ENCODE measurements around the gene GPR55.
A peak's percentile ranks its signal among the peaks of the same experiment; 100 is the strongest.

GPR55 gene

GRCh38 chr2:230879271-230879882 is 45.7 kb downstream of the GPR55 start:
- no peak for DNase-seq (ENCODE audit: low read depth)

DNA sequence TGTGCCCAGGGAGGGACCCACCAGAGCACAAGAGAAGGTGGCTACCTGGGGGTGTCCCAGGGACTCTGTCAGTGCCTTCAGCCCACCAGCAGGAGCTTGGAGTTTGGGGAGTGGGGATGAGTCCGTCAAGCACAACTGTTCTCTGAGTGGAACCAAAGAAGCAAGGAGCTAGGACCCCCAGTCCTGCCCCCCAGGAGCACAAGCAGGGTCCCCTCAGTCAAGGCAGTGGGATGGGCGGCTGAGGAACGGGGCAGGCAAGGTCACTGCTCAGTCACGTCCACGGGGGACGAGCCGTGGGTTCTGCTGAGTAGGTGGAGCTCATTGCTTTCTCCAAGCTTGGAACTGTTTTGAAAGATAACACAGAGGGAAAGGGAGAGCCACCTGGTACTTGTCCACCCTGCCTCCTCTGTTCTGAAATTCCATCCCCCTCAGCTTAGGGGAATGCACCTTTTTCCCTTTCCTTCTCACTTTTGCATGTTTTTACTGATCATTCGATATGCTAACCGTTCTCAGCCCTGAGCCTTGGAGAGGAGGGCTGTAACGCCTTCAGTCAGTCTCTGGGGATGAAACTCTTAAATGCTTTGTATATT is 46.3 kb downstream of the GPR55 start:
- DNase-seq (ENCODE audit: low read depth) = no peak

- DNase-seq (ENCODE audit: low read depth) = peak; percentile 27
These were observed 47.1 kb downstream of the GPR55 start for GRCh38 chr2:230877759-230878598.

DNA sequence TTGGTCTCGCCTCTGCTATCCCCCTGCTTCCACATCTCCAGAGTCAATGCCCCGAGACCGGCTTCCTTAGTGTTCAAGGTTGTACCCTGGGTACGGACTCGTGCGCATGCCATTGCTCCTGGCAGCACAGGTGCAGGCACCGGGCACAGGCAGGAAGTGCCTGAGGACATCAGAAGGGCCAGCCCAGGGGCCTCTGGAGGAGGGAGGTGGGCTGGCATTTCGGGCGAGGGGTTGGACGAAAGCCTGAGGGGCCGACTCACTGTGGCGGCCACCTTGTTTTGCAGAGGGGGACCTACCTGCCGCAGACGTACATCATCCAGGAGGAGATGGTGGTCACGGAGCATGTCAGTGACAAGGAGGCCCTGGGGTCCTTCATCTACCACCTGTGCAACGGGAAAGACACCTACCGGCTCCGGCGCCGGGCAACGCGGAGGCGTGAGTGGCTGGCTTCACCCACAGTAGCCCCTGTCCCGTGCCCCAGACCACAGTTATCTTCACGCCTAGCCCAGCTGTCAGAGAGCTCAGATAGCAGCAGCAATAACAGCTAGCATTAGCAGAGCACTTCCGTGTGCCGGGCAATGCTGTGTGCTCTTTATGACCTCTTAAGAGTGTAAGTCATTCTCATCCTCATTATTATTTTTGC is 47.8 kb downstream of the GPR55 start:
- no peak for DNase-seq (ENCODE audit: low read depth)

DNA sequence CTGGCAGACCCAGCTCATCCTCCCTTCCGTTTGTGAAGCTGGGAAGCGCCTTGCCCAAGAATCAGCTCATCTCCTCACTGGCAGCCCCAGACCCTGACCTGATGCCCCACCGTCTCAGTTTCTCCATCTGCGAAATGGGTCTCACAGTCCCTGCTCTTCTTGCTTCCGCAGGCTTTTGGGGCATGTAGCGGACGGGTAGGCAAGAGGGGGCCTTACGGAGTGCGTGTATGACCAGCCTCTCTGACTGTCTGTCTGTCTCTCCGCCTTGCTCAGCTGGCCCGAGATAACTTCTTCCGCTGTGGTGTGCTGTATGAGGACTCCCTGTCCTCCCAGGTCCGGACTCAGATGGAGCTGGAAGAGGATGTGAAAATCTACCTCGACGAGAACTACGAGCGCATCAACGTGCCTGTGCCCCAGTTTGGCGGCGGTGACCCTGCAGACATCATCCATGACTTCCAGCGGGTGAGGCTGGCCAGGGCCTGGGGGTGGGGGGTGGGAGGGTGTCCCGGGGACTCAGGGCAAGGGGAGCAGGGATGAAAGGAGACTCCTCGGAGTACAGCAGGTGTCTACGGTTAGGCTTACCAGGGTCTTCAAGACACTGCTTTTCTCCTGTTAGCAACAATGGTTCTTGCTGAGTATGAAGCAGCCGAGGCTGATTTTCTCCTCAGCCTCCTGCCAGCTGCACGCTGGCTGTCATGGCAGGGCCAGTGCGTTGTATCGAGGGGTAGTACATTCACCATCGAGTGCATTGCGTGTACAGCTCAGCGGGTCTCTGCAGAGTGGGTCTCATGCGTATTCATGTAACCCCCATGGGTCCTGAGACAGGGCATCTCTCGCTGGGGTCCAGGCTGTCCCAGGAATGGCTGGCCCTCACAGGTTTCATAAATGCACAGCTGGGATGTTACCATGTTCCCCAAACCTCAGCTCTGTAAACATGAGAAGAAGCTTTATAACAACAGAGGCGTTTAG is 49.4 kb downstream of the GPR55 start:
- no peak for DNase-seq (ENCODE audit: low read depth)

DNA sequence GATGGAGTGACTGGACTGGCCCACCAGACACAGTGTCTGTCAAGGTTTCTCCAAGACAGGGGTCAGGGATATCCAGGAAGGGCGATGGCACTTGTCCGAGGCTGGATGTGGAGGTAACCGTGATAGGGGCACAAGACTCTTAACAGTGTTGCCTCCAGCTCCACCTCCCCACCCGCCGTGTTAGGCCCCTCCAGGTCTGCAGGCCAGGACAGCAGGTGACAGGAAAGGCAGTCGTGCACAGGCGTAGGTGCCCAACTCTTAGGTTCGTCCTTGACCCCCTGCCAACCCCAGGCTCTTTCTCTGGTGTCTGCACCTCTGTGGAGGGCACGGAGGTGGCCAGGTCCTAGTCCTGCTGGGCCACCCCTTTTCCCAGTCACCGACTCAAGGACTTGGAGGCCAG is 50.2 kb downstream of the GPR55 start:
- DNase-seq (ENCODE audit: low read depth) = no peak

- no peak for DNase-seq (ENCODE audit: low read depth)
These were observed 50.6 kb downstream of the GPR55 start for GRCh38 chr2:230874456-230874855.

DNA sequence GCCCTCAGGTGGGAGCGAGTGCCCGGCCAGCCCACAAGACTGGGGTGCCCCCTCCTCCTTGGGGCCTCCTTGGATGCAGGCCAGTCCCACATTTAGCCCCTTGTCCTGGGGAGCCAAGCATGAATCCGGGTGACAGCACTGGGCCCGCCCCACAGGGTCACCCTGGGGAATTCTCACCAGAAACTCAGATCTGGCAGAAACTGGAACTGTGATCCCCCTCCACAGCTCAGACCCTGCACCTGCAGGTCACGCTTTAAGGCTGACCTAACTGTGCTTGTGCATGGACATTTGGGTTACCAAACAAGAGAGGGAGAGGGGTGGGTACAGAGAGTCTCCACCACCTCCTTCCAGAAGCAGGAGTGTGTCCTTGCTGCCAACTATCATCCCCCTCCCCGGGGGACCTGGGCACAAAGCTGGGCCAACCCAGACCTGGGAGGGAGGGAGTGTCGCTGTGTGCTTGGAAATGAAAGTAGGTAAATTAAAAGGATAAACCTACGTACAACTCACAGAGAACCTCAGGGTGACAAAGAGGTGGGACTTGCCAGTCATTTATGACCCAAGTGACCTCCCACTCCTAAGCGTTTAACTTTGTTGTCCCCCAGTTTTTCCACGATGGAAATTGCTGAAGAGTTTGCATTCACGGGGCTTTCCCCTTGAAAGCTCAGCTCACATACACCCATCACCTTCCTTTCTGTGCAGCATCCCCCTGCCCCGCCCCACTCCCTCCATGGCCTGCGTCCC is 51.2 kb downstream of the GPR55 start:
- no peak for DNase-seq (ENCODE audit: low read depth)

DNA sequence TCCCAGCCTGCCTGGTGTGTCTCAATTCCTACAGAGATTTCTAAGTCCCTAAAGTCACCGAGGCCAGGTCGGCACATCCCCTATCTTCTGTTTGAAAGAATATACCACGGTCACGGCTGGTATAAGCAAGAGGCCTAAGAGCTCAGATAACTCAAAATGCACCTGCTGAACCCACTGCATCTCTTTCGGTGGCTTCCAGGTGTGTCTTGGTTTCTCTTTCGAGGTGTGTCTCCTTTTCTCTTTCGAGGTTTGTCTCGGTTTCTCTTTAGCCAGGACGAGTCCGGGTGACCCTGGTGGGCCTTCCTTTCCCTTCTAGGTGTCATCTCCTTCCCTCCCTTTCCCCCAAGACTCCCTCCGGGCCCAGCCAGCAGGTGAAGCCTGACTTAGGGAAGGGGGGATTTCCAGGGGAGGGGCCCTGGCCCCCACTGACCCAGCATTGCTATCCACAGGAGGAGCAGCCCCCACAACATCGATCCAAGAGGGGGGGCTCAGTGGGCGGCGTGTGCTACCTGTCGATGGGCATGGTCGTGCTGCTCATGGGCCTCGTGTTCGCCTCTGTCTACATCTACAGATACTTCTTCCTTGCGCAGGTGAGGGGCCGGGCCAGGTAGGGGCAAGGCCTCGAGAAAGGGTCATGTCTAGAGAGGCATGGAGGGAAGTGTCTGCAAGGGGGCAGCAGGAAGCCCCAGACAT is 51.9 kb downstream of the GPR55 start:
- no peak for DNase-seq (ENCODE audit: low read depth)

GRCh38 chr2:230872151-230872967 is 52.7 kb downstream of the GPR55 start:
- DNase-seq (ENCODE audit: low read depth) = no peak

GRCh38 chr2:230871361-230872150 is 53.5 kb downstream of the GPR55 start:
- DNase-seq (ENCODE audit: low read depth) = no peak

DNA sequence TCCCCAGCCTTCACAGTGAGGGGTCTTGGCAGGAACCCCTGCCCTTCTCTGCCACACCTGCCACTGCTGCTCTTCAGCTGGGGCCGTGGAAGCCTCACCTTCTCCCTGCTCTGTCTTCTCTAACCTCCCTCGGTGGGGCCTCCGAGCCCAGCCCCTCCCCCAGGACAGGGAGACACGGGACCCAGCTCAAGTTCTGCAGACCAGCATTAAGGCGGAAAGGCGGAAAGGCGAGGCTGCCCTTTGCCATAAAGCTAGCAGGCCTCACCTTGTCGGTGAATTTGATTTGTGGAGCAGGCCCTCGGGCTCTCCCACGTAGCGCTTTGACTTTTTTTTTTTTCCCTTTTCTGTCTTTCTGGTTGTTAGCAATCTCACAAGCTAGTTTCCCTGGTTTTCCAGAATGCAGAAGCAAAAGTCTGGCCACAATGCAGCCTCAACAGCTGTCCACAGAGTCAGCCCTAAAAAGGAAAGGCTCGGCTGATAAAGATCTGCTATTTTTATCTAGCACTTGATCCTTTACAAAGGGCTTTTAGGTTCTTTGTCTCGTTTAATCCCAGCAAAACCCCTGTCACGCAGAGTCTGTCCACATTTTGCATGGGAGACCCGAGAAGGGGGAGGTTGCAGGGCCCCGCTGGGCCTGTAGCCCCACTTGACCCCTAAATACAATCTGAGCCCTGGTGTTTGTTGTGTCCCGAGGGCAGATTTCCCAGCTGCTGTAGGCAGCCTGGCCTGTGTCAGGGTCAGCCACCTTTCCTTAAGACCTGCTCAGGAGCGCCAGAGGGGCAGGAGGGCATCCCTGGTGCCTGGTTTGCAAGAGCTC is 54.3 kb downstream of the GPR55 start:
- DNase-seq (ENCODE audit: low read depth) = no peak

DNA sequence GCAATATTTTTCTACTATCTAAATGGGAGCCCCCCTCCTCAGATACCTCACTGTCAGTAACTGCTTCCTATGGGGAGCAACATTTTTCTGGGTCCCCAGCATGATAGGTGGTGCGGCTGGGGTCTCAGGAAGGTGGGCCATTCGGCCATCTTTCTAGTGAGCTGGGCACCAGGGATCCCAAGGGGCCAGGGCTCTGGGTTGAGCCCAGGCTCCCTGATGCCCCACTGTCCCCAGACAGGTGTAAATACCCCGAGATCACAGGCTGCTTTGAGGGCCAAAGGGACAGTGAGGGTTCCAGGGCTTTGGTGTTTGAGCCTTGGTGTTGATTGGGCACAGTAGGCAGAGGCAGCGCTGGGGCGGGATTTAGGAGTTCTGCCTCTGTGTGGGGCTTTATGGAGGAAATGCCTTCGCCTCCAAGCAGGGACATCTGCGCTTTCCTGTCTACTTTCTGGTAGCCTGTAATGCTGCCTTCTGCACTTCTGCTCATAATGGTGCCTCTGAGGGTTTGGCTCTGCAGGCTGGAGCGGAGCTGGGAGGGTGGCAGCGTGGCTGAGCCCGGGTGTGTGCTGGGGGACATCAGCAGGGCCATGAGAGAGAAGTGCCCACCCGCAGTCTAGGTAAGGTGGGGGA is 55.0 kb downstream of the GPR55 start:
- no peak for DNase-seq (ENCODE audit: low read depth)

- no peak for DNase-seq (ENCODE audit: low read depth)
These were observed 55.8 kb downstream of the GPR55 start for GRCh38 chr2:230868947-230869913.

GRCh38 chr2:230868161-230868946 is 56.7 kb downstream of the GPR55 start:
- no peak for DNase-seq (ENCODE audit: low read depth)

Data from stimulated activated CD8-positive, alpha-beta memory T cell treated with anti-CD3 and anti-CD28 coated beads, Interleukin-7, amount 100 ng/mL, for 24 hours (primary cell).